NCI-H446 treated with DMSO at 0.1 percent for 48 hours (cell line): ENCODE data around the gene ABO.
"Not testable (repeated sequence)": the region's sequence is repeated elsewhere in the genome, so short reads cannot be mapped to it uniquely, and the experiment has no call there.

Experiments used
- DNase-seq: peaks from one replicate; lab custom pipeline; 2025; lab: John Stamatoyannopoulos, UW

ABO gene

DNA sequence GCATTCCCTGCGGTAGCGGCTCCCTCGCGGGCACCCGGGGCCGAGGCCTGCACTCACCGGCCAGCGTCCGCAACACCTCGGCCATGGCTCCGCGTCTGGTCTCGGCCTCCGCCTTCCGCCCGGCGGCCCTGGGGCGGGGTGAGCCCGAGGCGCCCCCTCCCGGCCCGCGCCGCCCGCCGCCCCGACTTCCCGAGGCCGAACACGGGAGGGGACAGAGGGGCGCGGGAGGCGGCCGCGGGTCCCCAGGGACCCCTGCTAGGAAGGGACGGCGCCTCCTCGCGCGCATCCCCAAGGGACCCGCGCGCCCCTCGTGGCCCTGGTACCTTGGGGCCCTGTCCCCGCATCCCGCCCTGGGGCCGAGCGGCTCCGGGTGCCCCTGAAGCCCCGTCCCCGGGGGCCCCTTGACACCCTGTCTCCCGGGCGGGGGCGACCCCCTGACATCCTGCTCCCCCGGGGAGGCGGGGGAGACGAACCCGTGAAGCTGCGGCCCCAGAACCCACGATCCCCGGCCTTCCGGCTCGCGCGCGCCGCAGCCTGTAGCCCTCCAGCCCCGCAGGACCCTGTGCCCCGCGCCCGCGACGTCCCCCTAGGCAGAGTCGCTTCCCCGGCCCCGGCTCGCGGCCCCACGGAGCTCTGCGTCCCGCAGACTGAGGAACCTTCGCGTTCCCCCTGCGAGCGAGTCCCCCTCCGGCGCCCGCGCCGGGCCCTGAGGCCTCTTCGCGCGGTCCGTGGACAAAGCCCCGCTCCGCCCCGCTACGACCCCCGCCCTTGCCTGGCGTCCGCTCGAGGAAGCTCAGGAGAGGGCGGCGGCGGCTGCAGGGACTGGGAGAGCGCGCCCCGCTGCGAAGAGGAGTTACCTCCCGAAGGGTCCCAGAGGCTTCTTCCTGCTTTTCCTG lies at the start of gene ABO:
Gene ABO (minus strand): TSS at position 97 of the 896 bp plus-strand sequence.
- DNase-seq = no peak

DNA sequence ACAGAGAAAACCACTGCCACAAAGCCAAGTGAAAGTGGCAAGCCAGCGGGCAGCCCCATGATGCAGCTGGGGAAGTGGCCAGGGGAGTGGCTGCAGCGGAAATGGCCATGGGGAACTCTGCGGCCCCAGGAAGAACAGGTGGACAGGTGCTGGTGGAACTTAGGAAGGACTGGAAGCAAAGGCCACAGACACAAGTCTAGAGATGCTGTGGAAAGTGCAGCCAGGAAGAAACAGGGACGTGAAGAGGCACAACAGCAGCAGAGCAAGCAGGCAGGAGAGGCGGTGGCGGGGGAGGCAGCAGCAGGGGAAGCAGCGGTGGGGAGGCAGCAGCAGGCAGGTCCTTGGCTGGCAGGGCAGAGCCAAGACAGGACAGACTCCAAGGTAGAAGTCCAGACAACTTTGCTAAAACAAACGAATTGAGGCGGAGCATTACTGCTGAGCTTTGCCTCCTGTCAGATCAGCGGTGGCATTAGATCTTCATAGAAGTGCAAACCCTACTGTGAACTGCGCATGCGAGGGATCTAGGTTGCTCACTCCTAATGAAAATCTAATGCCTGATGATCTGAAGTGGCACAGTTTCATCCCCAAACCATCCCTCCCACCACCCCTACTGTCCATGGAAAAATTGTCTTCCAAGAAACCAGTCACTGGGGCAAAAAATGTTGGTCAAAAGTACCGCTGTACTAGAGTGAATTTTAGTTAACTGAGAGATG lies 49.1 kb upstream of the ABO start:
- DNase-seq = no peak

DNA sequence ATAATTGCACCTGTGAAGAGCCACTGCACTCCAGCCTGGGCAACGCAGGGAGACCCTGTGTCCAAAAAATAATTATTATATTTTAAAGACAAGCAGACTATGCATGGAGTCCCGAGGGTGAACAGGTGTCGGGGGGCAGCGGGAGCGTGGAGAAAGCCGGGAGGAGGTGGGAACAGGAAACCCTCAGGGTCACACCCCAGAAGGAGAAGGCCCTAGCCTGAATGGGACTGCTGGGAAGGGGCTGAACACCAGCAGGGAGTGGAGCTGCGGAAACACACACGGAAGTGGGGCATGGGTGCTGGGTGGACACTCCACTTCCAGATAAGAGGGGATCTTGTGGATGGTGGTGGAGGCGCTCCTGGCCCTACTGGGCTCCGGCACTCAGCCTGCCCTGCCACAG lies 48.2 kb upstream of the ABO start:
- no peak for DNase-seq

DNA sequence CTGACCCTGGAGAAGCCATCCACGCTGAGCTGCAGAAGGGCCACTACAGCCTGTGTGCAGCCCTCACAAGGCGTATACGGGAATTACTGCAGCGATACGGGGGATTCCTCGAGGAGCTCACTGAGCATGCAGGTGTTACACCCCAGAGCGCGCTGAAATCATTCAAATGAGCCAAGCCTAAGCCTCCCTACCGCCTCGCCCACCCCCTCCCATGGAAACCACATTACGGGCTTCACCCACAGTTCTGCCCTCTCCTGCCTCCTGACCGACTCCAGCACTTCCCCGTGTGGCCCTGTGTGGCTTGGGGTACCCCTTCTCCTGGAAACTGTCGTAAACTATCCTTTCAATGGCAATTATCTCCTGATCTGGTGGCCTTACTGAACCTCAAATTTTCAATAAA lies 47.7 kb upstream of the ABO start:
- DNase-seq = no peak

DNA sequence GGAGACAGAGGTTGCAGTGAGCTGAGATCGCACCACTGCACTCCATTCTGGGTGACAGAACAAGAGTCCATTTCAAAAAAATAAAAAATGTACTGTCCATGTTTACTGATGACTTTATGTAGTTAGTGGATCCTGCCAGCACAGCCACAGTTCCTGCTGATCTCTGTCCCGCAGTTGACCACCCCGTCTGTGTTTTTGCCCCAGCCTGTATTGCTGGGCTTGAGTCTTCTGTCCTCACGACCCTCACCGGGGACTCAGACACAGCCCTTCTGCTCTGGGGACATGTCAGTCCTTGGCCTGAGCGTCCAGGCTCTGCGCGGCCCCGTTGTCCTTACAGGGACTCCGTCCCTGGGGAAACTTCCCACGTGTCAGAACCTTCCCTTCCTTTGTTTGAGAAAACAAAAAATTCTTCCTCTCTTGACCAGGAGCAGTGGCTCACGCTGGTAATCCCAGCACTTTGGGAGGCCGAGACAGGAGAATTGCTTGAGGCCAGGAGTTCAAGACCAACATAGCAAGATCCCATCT lies 46.5 kb upstream of the ABO start:
- DNase-seq = no peak

DNA sequence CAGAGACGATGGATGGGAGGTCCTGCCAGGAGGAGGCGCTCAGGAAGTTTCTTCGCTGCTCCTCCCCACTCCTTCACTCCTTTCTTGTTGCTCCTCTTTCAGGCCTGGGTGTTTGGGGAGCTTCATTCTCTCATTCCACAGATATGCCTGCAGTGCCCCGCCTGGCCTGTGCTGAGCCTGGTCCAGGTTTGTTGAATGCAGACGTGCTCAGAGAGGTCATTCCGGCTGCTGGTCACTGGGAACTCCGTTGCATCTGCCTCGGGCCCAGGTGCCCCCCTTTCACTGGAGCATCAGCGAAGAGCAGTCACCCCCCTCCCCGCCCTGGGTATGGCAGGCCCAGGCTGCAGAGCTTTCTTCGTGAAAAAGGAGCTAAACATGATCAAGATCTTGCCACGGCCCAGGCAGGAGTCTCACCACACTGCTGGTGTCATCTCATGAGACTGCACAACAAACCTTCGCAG lies 45.5 kb upstream of the ABO start:
- no peak for DNase-seq

DNA sequence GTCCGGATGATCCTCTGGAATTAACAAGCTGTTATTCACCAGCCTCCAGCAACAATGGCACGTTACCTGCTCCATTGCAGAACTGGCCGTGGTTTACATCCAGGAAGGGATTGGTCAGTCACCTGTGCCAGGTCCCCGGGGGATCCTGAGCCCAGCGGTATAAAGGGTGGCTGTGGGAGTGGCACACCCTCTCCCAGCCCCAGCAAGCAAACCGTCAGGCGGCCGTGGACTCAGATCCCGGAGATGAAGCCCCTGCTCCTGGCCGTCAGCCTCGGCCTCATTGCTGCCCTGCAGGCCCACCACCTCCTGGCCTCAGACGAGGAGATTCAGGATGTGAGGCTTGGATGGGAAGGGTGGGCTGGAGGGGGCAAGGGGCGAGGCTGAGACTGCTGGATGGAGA lies 42.5 kb upstream of the ABO start:
- not testable (repeated sequence) for DNase-seq

DNA sequence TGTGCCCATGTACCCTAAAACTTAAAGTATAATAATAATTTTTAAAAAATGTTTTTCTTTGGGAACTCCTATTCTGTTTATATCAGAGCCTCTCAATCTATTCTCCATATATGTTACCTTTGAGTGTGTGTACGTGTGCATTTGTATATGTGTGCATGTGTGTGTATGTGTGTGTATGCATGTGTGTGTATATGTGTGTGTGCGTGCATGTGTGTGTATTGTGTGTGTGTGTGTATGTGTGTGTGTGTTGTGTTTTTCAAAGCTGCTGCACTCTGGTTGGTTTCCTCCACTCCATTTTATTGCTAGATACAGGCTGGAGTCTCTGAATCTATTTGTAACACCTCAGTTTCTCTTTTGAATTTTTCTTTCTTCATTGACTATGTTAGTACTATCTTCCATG lies 41.0 kb upstream of the ABO start:
- DNase-seq = no peak

DNA sequence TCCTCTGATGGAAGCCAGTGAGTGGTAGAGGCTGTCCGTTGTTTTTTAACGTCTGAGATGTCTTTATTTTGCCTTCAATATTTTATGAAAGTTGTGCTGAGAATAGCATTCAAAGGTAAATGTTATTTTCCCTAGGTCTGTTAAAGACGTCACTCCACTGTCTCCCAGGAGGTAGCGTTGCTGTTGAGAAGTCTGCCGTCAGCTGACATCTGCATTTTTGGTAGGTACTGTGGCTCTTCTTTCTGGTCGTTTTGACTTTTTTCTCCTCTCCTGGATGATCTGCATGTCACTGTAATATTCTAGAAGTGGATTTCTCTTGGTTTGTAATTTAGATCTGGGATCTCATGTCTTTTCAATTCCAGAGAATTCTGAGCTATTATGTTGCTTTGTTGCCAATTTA lies 34.6 kb upstream of the ABO start:
- no peak for DNase-seq

DNA sequence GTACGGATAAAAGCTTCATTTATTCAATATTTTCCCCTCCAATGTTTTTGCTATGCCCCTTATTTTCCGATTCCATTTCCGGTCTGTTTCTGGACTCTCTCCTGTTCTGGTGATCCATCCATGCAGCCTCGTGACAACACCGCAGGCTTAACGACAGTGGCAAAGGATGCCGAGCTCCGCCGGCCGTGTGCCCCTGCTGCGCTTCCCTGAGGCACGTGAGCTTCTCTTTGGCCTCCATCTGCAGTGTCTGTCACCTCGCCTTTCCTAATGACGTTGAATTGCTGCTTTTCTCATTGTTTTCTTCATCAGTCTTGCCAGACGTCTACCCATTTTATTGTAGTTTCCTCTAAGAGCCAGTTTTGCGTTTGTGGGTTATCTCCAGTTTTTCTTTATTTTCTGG lies 32.3 kb upstream of the ABO start:
- DNase-seq = no peak

DNA sequence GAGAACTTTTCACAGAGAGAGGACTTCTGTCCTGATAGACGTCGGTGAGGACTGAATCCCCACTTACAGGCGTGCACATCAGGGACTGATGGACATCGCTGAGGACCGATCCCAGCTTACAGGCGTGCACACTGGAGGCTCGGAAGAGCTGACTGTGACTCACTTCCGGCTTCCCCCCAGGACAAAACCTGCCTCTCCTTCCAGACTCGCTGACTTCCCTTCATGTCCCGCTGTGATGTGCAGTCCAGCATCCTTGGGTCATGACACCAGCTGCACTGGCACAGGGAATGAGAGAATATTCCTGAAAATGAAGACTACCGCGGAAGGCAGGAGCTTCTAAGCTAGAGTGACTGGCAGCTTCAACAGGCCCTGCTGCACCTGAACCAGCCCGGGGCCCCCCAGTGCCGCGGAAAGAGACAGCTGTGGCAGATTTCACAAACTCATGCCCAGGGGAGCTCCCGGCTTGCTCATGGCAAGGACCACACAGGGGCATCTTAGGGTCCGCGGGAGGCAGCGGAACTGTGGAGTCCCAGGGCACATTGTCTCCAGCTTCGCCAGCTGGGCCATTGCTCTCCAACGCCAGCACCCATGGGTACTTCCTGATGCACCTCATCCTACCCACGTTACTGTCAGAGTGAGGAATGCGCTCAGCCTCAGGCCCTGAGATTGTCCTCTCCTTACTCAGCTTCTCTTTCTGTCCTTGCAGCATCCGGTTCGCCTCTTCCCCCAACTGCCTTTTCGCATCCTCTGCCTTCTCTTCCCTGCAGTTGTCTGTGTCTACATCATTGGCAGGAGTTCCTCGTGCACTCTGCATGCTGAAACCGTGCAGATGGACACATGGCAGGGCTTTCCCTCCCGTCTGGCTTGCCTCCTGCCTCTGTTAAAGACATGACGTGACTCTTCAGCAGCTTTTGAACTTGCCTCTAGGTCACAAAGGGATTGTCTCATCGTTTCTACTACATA lies 31.5 kb upstream of the ABO start:
- no peak for DNase-seq

DNA sequence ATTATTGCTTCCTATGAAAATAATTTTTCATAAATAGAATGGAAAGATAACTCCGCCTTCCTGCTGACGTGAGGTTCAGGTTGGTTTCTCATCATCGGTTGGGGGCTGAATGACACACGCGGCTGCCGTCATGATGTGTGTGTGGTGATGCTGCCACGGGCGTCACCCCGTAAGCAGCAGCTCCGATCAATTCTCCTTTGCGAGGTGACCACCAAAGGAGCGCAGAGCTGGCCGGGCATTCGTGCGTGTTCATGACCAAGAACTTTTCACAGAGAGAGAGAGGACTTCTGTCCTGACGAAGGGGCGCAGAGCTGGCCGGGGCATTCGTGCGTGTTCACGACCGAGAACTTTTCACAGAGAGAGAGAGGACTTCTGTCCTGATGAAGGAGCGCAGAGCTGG lies 30.7 kb upstream of the ABO start:
- DNase-seq = no peak

DNA sequence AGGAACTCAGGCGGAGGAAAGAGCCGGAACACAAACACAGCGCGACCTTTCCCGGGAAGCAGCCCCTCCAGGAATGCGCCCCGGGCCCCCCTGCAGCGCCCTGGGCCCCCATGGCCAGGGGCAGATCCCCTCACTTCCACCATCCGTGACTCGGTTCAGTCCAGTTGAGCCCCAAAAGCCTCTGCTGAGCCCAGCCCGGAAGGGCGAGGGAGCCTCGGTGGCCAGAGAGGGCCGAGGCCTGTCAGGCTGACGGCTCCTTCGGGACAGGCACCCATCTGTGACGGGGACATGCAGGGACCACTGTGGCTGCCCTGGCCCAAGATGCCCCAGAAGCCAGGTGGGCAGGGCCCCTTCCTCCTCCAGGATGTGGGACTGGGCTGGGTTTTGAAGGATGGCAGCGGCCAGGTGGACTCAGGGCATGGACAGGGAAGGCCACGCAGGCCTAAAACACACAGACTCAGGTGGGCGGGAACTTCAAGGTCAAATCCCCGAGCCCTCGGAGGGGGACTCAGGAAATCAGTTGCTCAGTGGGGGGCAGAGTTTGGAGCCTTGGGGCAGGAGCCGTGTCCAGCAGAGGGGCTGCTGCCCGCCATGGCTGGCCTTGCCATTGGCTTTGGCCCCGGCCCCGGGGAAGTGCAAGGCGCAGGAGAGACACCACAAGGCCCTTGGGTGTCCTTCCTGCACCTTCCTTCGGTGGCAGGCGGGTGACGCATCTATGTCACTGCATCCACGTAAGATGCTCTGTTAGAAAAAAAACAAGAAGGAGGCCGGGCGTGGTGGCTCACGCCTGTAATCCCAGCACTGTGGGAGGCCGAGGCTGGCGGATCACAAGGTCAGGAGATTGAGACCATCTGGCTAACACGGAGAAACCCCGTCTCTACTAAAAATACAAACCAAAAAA lies 29.7 kb upstream of the ABO start:
- DNase-seq = no peak

DNA sequence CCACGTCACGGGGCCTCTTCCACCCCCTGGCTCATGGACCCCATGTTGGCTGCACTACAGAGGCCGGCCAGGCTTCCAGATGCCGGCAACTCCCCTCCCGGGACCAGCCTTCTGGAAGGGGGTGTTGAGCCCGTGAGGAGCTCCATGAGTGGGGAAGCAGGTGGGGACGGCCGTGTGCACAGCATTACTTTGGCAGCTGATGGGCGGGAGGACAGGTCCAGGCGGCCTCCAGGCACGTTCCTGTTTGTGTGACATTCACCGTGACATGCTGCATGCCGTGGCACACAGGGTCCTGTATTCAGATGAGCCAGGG lies 29.1 kb upstream of the ABO start:
- DNase-seq = no peak

DNA sequence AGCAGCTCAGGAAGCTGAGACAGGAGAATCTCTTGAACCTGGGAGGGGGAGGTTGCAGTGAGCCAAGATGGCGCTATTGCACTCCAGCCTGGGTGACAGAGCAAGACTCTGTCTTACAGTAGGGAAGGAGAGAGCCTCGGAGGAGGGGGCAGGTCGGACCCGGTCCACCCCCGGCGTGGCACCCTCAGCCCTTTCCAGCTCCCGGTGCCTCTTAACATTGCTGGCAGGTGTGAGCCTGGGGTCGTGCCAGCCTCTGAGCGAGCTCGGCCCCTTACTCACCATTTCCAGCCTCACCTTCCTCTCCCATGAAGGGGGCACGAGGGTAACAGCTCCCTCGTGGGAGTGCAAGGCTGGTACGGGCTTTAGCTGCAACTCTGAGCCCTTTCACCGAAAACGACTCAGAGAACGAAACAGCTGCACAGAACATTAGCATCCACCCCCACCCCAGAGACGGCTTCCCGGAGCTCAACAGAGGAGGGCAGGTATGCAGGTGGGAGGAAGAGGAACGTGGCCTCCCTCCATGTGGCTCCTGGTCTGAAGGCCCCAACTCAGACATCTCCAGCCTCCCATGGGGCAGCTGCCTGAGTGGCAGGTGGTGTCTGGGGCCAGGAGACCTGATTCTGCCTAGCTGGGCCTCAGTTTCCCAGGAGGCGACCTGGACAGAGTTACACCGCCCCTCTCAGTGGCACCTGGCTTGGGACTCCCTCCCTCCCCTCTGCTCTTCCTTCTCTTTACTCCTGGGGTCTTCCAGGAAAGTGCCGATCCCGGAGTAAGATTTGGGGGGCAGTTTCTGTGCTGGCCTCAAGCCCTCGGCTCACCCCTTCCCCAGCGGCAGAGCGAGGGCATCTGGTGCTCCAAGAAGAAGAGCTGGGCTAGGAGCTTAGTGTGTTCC lies 28.5 kb upstream of the ABO start:
- DNase-seq = no peak

DNA sequence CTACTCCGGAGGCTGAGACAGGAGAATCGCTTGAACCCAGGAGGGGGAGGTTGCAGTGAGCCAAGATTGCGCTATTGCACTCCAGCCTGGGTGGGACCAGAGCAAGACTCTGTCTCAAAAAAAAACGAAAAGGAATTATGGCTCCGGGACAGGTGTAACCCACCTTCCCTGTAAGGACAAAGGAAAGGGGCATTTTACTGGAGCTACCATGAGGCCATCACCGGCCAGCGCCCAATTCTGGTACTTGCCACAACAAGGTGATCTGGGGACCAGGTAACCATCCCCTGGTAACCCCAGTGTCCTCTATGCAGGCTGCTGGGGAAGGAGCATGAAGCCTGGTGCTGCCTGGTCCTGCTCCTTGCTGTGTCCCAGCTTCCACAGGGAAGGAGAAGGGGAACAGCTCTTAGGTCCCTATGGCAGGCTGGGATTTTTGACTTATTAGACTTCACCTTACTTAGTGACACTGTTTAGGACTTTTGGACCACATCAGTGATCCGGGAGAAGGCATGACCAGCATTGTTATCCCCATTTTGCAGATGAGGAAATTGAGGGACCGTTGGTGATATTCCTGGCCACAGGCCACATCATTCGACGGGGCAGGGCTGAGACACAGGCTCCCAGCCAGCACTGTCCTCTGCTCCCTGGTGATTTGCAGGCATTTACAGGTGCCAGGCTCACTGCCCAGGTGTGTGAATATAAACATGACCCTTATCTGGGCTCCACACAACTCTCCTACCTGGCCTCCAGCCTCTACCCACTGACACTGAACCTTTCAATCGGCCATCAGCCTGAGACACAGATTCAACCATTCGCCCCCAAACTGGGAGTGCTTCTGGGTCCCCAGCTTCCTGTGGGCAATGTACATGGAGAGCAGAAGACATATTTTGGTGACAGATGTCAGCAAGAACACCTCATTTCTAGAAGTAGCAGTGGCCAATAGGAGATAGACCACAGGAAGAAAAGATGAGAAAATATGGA lies 26.5 kb upstream of the ABO start:
- no peak for DNase-seq

DNA sequence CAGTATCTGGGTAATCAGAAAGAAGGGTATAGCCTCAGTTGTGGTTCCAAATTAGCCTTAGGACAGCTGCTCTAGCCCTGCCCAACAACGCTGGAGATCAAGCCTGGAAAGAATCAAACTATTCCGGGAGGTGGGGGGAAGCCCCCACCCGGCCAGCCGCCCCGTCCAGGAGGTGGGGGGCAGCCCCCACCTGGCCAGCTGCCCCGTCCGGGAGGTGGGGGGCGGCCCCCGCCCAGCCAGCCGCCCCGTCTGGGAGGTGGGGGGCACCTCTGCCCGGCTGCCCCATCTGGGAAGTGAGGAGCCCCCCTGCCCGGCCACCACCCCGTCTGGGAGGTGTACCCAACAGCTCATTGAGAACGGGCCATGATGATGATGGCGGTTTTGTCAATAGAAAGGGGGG lies 25.0 kb upstream of the ABO start:
- DNase-seq = not testable (repeated sequence)

DNA sequence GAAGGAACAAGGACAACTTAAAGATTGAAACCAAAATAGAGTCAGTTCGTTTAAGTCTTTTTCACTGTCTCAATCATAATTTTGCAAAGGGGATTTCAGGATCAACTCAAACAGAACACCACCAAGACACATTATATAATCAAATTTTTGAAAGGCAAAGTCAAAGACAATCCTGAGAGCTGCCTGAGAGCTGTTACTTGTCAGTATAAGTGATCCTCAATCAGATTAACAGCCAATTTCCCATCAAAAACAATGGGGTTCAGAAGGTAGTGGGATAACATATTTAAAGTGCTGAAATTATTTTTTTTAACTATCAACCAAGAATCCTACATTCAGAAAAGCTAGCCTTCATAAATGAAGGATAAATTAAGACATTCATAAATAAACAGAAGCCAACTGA lies 19.3 kb upstream of the ABO start:
- no peak for DNase-seq

DNA sequence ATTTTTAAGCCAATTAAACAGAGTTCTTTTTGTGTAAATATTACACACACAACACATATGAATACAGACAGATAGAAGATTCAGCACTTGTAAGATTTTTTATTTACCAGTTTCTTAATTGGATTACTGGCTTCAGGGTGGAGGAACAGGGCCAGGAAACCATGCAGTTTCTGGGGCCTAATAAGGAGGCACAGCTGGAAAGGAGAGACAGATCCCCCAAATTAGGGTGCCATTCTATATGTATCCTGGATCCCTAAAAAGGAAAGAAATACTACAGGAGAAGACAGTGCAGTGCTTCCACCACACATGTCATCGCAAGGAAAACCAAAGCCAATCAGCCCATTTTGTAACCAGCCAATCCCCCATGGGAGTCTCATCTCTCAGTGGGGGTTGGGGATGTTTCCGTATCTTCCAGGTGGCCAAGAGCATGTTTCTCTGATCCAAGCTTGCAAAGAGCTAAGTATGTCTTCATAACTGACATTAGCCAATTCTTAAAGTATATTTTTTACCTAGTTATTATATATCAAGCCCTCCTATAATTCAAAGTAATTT lies 15.8 kb upstream of the ABO start:
- DNase-seq = no peak
